ENCODE data around the gene ZFYVE1. TPM values are rescaled to one million over a fixed set of nuclear protein-coding genes. Genes with fewer than 3 reads are reported as not detected.

Gene ZFYVE1
- polyA plus RNA-seq, 1 of the 3 experiments (the other 2 are of a cell fraction), result 18.6 TPM

DNA sequence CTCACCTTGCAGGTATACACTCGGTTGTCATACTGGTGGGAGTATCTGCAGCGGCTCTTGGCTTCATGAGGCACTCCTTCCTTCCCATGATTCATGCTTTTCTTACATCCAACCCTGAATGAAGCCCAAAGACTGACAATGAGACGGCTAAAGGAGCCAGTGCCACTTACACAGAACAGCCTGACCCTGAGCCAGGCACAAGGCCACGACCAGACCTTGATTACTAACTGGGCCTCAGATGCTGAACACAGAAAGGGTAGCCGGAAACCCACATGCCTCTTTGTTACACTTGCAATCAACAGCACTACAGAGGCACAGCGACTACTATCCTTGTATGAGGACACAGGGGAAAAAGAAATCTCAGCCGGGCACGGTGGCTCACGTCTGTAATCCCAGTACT is 48.0 kb downstream of the ZFYVE1 start (continued):
- TF ChIP-seq, protein P1, sequence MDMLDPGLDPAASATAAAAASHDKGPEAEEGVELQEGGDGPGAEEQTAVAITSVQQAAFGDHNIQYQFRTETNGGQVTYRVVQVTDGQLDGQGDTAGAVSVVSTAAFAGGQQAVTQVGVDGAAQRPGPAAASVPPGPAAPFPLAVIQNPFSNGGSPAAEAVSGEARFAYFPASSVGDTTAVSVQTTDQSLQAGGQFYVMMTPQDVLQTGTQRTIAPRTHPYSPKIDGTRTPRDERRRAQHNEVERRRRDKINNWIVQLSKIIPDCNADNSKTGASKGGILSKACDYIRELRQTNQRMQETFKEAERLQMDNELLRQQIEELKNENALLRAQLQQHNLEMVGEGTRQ (IDR thresholded peaks at IDR 0.05; ENCODE audit: borderline replicate concordance, low read depth, low read length), result no peak
- TF ChIP-seq MXI1 (IDR thresholded peaks at IDR 0.05; ENCODE audit: low read depth, low read length), result no peak

DNA sequence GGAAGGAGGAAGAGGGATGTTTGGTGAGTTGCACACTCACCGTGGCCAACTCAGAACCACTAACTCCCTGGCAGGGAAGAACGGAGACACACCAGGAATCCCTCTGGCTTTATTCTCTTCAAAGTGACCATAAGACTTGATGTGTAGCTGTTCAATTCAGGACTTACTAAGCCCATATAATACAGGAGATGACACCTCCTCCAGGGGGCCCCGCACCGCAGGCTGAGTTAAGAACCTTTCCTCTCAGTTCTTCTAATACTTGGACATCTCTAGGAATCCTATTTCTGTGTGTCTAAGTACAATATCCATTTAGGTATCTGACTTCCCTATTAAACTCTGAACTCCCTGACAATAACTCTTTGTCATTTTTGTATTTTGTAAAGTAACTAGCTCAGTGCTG is 51.1 kb downstream of the ZFYVE1 start:
- 86% methylated on average over 4 of the region's 4 CpGs for WGBS (ENCODE audit: low lambda C conversion rate)
- no peak for DNase-seq
- ChIA-PET CTCF (interaction anchor here (1.2 to 1.5 kb wide), 2 partner anchors 14 to 27 kb away, joined by 3 to 4 read pairs; no protein-coding TSS in a partner anchor), POLR2A (interaction anchor here (1.2 kb wide), 1 partner anchor 10 kb away, joined by 3 read pairs; no protein-coding TSS in a partner anchor)
- TF ChIP-seq MXI1 (IDR thresholded peaks at IDR 0.05; ENCODE audit: low read depth, low read length) (no peak), RFX5 (IDR thresholded peaks at IDR 0.05; ENCODE audit: low read length) (no peak), MEF2A (IDR thresholded peaks at IDR 0.05; ENCODE audit: borderline replicate concordance, low read depth) (no peak), TEAD4 (IDR thresholded peaks at IDR 0.05; ENCODE audit: borderline replicate concordance, insufficient read depth) (no peak), ZBTB33 (IDR thresholded peaks at IDR 0.05; ENCODE audit: borderline replicate concordance, low read depth) (no peak)
- TF ChIP-seq, protein P2, sequence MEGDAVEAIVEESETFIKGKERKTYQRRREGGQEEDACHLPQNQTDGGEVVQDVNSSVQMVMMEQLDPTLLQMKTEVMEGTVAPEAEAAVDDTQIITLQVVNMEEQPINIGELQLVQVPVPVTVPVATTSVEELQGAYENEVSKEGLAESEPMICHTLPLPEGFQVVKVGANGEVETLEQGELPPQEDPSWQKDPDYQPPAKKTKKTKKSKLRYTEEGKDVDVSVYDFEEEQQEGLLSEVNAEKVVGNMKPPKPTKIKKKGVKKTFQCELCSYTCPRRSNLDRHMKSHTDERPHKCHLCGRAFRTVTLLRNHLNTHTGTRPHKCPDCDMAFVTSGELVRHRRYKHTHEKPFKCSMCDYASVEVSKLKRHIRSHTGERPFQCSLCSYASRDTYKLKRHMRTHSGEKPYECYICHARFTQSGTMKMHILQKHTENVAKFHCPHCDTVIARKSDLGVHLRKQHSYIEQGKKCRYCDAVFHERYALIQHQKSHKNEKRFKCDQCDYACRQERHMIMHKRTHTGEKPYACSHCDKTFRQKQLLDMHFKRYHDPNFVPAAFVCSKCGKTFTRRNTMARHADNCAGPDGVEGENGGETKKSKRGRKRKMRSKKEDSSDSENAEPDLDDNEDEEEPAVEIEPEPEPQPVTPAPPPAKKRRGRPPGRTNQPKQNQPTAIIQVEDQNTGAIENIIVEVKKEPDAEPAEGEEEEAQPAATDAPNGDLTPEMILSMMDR (IDR thresholded peaks at IDR 0.05), result 0 out of 2 replicates have a peak, but pooled peaks have one; percentile 18
- TF ChIP-seq, protein P3, sequence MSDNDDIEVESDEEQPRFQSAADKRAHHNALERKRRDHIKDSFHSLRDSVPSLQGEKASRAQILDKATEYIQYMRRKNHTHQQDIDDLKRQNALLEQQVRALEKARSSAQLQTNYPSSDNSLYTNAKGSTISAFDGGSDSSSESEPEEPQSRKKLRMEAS (IDR thresholded peaks at IDR 0.05; ENCODE audit: low read depth), result no peak
- TF ChIP-seq, protein P4, sequence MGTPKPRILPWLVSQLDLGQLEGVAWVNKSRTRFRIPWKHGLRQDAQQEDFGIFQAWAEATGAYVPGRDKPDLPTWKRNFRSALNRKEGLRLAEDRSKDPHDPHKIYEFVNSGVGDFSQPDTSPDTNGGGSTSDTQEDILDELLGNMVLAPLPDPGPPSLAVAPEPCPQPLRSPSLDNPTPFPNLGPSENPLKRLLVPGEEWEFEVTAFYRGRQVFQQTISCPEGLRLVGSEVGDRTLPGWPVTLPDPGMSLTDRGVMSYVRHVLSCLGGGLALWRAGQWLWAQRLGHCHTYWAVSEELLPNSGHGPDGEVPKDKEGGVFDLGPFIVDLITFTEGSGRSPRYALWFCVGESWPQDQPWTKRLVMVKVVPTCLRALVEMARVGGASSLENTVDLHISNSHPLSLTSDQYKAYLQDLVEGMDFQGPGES (IDR thresholded peaks at IDR 0.05; ENCODE audit: low read depth, low read length), result no peak
- Histone ChIP-seq H3K79me2 (ENCODE audit: insufficient read depth) (no peaks in the 10 kb centered on the region), H3K4me3 (ENCODE audit: low read depth in 2 of 2, low read length in 1 of 2) (no peak overlapping the region), H3K9ac (no peak overlapping the region), H3K9me3 (no peaks in the 10 kb centered on the region), H3K4me2 (no peak overlapping the region), H3K27me3 (ENCODE audit: insufficient read depth) (no peaks in the 10 kb centered on the region), H3K4me1 (ENCODE audit: control insufficient read depth in 1 of 2, insufficient read depth in 2 of 2, low read depth in 1 of 2, low read length in 1 of 2) (no peaks in the 10 kb centered on the region), H4K20me1 (ENCODE audit: insufficient read depth) (no peaks in the 10 kb centered on the region), H2AFZ (ENCODE audit: low read depth) (no peak overlapping the region), H3K9me2 (no peaks in the 10 kb centered on the region), H3K27ac (ENCODE audit: low read depth in 2 of 2, low read length in 1 of 2) (no peak overlapping the region), H3F3A (replicated peaks; ENCODE audit: insufficient read depth) (no peaks in the 10 kb centered on the region), H3K36me3 (replicated peaks in 1 of 2; ENCODE audit: control insufficient read depth in 1 of 2, insufficient read depth in 2 of 2, low read length in 1 of 2) (peaks cover 41 to 54% of the 10 kb centered on the region in 2 experiments)

Measured in SK-N-SH (cell line).